ENCODE results near the gene BABAM2. TPM values are rescaled to one million over a fixed set of nuclear protein-coding genes. Genes with fewer than 3 reads are reported as not detected.

Gene BABAM2
- total RNA-seq, 2 experiments from 2014 or later, result 65.4 to 69.5 TPM

DNA sequence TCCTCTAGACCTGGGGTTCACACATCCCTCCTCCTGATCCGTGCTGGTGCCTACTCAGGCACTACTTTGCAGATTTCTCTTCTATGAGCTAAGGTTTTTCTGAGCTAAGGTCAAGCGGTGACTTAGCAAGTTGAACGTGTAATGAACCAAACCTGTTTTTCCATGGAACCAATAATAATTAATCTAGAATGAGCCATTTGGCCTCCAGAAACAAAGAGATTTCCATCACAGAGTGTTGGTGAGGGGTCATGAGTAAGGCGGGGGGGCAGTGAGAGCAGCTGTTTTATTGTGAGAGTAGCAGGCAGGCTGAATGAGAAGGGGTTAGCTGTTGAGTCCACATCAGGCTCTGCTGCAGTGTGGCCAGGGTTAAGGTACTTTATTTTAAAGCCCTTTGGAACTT is 390.1 kb downstream of the BABAM2 start:
- Mint-ChIP-seq H3K27ac (no peak overlapping the region), H3K4me3 (no peak overlapping the region), H3K4me1 (peaks cover 17% of the 10 kb centered on the region), H3K9me3 (ENCODE audit: low read depth) (no peaks in the 10 kb centered on the region), H3K27me3 (no peaks in the 10 kb centered on the region), H3K36me3 (peaks cover 8% of the 10 kb centered on the region)
- ATAC-seq, result no peak
- CTCF ChIA-PET, result interaction anchor here (1.8 to 2.0 kb wide), 2 partner anchors 12 to 21 kb away, joined by 5 to 6 read pairs; no protein-coding TSS in a partner anchor
- no peak for DNase-seq

DNA sequence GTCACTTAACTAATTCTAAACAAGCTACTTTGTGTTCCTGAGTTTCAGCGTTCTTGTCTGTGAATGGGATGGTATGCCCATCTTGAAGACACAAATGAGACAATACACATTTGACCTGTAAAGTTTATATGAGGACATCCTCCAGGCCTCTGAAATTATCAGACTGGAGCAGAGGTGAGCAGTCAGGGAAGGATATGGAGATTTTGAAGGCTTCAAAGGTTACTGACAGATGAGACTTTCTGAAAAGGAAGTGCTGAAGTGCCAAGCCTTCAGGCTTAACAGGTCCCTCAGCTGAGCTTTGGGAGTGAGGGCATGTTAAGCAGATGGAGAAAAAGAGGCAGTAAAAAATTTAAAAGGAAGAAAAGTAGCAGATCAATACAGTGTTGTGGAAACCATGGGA is 391.2 kb downstream of the BABAM2 start:
- CTCF ChIA-PET, result interaction anchor here (1.8 to 2.0 kb wide), 2 partner anchors 11 to 20 kb away, joined by 5 to 6 read pairs; no protein-coding TSS in a partner anchor
- Mint-ChIP-seq H3K36me3 (peaks cover 8% of the 10 kb centered on the region), H3K27me3 (no peaks in the 10 kb centered on the region), H3K4me3 (no peak overlapping the region), H3K4me1 (peaks cover 6% of the 10 kb centered on the region), H3K9me3 (ENCODE audit: low read depth) (no peaks in the 10 kb centered on the region), H3K27ac (no peak overlapping the region)
- no peak for DNase-seq
- no peak for ATAC-seq

DNA sequence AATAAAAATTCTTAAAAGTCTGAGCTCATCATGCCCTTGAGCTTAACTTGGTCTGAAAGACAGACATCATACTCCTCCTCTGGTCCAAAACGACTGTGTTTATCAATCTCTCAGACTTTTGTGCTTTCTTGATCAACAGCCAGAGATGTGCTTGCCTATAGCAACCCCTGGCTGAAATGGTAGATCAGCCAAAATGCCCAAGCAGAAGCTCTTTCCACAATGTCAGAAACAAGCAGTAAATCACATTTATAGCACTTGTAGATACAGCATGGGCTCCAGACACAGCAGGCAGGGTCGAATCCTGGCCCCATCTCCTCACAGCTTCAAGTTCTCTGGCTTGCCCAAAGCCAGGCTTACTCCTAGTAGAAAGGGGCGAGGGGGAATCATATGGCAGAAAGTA is 391.7 kb downstream of the BABAM2 start:
- ATAC-seq, result no peak

DNA sequence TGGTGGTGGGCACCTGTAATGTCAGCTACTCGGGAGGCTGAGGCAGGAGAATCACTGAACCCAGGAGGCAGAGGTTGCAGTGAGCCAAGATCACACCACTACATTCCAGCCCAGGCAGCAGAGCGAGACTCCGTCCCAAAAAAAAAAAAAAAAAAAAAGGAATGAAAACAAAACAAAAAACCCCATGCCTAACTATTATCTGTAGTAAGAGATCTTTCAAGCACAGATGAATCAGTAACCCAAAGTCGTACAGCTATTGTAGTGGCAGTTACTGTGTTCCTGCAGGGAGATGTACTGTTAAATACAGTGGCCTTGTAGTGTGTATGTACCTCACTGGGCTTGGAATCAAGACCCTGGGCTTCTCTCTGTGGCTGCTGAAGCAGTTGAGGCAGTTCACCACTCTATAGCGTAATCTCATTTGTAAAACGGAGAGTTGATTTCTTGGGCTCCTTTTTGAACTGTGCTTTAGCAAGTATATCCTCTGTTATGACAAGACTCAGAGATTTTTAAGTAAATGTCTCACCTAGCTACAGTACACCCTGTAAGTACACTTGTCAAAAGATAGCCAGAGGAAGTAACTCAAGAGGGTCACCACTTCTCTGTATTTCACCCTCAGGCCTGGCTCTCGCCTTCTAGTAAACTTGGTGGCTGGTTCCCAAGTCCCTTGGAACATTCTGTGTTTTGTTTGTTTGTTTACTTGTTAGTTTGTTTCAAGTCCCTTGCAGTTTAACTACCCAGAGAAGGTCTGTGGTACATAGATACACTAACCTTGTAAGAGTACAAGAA is 392.5 kb downstream of the BABAM2 start:
- H3K27me3 Mint-ChIP-seq, result no peaks in the 10 kb centered on the region
- H3K4me1 Mint-ChIP-seq, result no peaks in the 10 kb centered on the region
- ATAC-seq (no peak), DNase-seq (no peak)
- no peak overlapping the region for H3K4me3 Mint-ChIP-seq
- H3K9me3 Mint-ChIP-seq (ENCODE audit: low read depth), result no peaks in the 10 kb centered on the region
- peaks cover 7% of the 10 kb centered on the region for H3K36me3 Mint-ChIP-seq
- no peak overlapping the region for H3K27ac Mint-ChIP-seq
- CTCF ChIA-PET, result interaction anchor here (1.1 to 2.0 kb wide), 2 partner anchors 9 to 26 kb away, joined by 3 to 6 read pairs; no protein-coding TSS in a partner anchor

More for the DNA sequence above, 391.7 kb downstream of the BABAM2 start:
- H3K4me3 Mint-ChIP-seq, result no peak overlapping the region
- no peak overlapping the region for H3K27ac Mint-ChIP-seq
- DNase-seq, result no peak
- no peaks in the 10 kb centered on the region for H3K27me3 Mint-ChIP-seq
- peaks cover 8% of the 10 kb centered on the region for H3K36me3 Mint-ChIP-seq
- H3K4me1 Mint-ChIP-seq, result peaks cover 3% of the 10 kb centered on the region
- H3K9me3 Mint-ChIP-seq (ENCODE audit: low read depth), result no peaks in the 10 kb centered on the region
- CTCF ChIA-PET, result interaction anchor here (1.1 to 2.0 kb wide), 3 partner anchors 10 to 26 kb away, joined by 3 to 6 read pairs (median 5); no protein-coding TSS in a partner anchor

DNA sequence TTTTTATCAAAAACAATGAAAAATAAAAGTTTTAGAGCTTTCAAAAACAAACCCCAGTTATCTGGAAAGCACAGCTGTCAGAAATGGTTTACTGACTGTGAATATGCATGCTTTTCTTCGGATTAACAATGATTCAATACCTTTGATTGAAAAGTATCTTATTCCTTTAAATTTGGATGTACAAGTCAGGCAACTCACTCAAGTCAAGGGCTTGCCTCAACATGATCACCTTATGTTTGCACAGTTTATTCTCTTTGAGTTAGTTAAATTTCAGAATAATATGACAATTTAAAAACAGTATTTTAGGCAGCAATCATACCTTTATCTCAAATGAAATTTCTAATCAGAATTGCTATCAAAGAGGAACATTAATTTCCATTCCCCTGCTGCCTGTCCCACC is 393.3 kb downstream of the BABAM2 start:
- CTCF ChIA-PET, result no interaction called here
- no peak overlapping the region for H3K27ac Mint-ChIP-seq
- no peaks in the 10 kb centered on the region for H3K27me3 Mint-ChIP-seq
- ATAC-seq, result no peak
- no peaks in the 10 kb centered on the region for H3K4me1 Mint-ChIP-seq
- DNase-seq, result no peak
- no peak overlapping the region for H3K4me3 Mint-ChIP-seq
- H3K36me3 Mint-ChIP-seq, result peaks cover 10% of the 10 kb centered on the region
- no peaks in the 10 kb centered on the region for H3K9me3 Mint-ChIP-seq (ENCODE audit: low read depth)

DNA sequence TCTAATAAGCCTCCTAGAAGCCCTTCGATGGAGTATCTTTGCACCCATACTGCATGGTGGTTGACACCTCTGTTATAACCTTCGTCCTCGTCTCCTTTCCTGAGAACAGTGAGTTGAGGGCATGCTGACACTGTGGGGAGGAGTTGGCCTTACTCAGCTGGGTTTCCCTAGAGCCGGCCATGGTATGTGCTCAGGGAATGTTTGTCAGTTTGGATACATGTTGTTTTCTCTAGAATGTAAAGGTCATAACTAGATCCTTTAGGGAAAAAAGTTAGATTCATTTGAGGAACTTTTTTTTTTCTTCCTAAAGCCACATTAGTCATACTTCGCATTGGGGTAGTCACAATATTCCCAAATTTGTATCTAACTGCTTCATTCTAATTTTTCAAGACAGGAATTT is 396.1 kb downstream of the BABAM2 start:
- no peak overlapping the region for H3K27ac Mint-ChIP-seq
- DNase-seq (no peak), ATAC-seq (no peak)
- no peaks in the 10 kb centered on the region for H3K4me1 Mint-ChIP-seq
- CTCF ChIA-PET, result no interaction called here
- no peak overlapping the region for H3K4me3 Mint-ChIP-seq
- no peaks in the 10 kb centered on the region for H3K27me3 Mint-ChIP-seq
- H3K9me3 Mint-ChIP-seq (ENCODE audit: low read depth), result no peaks in the 10 kb centered on the region
- H3K36me3 Mint-ChIP-seq, result peaks cover 12% of the 10 kb centered on the region

DNA sequence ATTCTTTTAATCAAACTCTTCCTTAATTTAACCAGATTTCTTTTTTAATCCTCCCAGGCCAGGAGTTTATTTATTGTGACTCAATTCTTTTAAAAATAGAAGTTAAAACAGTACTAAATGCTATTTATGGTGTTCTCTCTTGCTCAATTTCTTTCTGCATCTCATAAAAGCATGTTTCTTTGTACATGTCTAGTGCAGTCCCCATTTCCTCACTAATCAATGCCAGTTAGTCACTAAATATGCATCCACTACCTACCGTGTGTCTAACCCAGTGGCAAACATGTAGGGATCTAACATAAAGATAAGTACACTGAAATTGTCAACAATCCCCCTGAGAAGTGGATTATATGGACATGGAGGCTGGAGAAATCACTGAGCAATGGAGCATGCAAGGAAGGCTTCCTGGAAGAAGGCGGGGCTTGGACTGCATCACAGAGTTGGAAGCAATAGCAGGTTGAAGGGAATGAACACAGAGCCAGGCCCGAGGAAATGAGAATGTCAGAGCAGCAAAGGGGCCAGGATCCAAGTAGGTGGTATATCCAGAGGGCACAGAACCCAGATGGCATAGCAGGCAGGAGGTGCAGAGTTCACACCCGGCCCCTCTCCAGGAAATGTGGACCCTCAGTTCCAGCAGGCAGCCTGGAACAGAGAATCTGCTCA is 396.9 kb downstream of the BABAM2 start:
- Mint-ChIP-seq H3K4me3 (no peak overlapping the region), H3K27ac (no peak overlapping the region), H3K36me3 (peaks cover 12% of the 10 kb centered on the region), H3K4me1 (no peaks in the 10 kb centered on the region), H3K9me3 (ENCODE audit: low read depth) (no peaks in the 10 kb centered on the region), H3K27me3 (no peaks in the 10 kb centered on the region)
- ATAC-seq (no peak), DNase-seq (no peak)
- CTCF ChIA-PET, result no interaction called here

DNA sequence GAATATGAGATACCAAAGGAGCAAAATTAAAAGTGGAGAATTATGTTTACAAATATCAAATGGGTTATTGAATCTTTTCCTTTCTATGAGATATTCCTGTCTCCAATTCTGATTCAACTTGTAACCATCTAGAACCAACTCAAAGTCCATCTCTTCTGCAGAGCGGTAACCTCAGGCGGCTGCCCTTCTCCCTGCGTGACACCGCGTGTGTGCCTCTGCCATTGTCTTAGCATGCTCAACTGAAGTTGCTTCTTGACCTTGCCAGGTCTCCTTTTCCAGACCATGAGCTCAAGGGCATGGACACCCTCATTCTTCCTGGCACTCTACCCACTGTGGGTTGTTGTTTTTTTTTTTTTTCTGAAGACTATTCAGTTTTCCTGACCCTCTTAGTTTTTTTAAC is 398.1 kb downstream of the BABAM2 start:
- Mint-ChIP-seq H3K4me1 (peaks cover 5% of the 10 kb centered on the region), H3K36me3 (peaks cover 16% of the 10 kb centered on the region), H3K4me3 (no peak overlapping the region), H3K27me3 (no peaks in the 10 kb centered on the region), H3K27ac (no peak overlapping the region), H3K9me3 (ENCODE audit: low read depth) (no peaks in the 10 kb centered on the region)
- no peak for ATAC-seq
- DNase-seq, result no peak
- CTCF ChIA-PET, result interaction anchor here (0.7 kb wide), 1 partner anchor 47 kb away, joined by 3 read pairs; no protein-coding TSS in a partner anchor

DNA sequence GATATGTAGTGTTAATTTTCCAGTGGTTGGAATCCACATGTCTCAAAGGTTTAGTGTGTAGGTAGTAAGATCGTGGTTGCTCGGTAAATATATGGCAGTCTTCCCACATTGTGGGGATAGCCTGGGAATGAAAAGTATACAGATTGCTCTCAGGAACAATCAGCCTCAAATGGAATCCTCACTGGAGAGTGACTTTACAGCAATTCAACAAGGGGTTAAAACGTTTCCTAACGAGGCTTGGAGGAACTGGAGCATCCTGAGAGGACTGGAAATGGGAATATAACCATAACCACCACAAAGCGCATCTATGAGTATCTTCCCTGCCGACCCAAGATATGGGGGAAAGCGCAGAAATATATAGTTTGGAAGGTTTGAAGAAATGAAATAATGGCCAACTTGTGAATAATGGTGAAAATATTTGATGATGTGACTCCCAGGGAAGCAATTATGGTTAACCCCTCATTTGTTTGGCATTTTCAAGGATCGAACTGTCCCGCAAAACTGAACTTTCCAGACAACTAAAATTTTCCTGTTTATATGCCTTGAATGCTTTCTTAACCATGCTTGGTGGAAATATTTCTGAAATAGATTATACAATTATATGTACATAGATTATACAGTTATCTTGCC is 401.4 kb downstream of the BABAM2 start:
- peaks cover 7% of the 10 kb centered on the region for H3K4me1 Mint-ChIP-seq
- H3K27me3 Mint-ChIP-seq, result no peaks in the 10 kb centered on the region
- CTCF ChIA-PET, result interaction anchor here (1.0 to 2.0 kb wide), 2 partner anchors 10 to 48 kb away, joined by 3 to 6 read pairs; no protein-coding TSS in a partner anchor
- DNase-seq (no peak), ATAC-seq (no peak)
- H3K27ac Mint-ChIP-seq, result no peak overlapping the region
- no peak overlapping the region for H3K4me3 Mint-ChIP-seq
- no peaks in the 10 kb centered on the region for H3K9me3 Mint-ChIP-seq (ENCODE audit: low read depth)
- H3K36me3 Mint-ChIP-seq, result peaks cover 16% of the 10 kb centered on the region

DNA sequence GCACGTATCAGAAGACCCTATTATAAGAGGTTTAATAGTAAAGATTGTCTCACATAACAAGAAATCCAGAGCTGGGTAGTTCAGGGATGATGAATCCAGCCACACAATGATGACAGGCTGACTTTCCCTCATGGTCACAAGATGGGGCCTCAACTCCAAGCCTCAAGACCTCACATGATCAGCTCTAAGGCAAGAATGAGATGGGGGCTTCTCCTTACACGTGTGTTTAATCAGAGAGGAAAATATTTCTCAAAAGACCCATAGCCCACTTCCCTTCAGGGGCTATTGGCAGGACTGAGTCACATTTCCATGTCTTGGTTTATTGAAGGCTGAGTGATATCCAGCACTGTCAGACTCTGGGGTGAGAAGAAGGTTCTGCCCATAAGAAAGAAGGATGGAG is 402.0 kb downstream of the BABAM2 start:
- CTCF ChIA-PET, result interaction anchor here (1.0 to 2.0 kb wide), 2 partner anchors 11 to 47 kb away, joined by 3 to 6 read pairs; no protein-coding TSS in a partner anchor
- H3K9me3 Mint-ChIP-seq (ENCODE audit: low read depth), result no peaks in the 10 kb centered on the region
- no peak overlapping the region for H3K27ac Mint-ChIP-seq
- no peak for ATAC-seq
- H3K4me1 Mint-ChIP-seq, result peaks cover 7% of the 10 kb centered on the region
- H3K4me3 Mint-ChIP-seq, result no peak overlapping the region
- no peak for DNase-seq
- no peaks in the 10 kb centered on the region for H3K27me3 Mint-ChIP-seq
- H3K36me3 Mint-ChIP-seq, result peaks cover 13% of the 10 kb centered on the region

DNA sequence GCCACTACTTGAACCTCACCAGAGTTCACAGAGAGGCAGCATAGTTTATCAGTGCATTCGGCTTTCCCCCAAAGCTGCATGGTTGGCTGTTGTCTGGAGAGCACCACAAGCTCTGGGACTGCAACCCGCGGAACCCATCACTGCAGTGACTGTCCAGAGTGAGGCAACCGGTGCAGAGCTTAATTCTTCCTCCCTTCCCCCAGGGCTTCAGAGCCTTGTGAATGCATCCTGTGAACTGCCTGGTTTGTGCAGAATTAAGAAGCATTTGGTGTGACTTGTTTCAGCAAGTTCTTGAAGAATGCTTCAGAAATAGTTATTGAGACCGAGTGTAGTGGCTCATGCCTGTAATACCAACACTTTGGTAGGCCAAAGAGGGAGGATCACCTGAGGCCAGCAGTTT is 402.9 kb downstream of the BABAM2 start:
- Mint-ChIP-seq H3K9me3 (ENCODE audit: low read depth) (no peaks in the 10 kb centered on the region), H3K27me3 (no peaks in the 10 kb centered on the region), H3K4me1 (peaks cover 7% of the 10 kb centered on the region), H3K4me3 (no peak overlapping the region), H3K36me3 (peaks cover 12% of the 10 kb centered on the region), H3K27ac (no peak overlapping the region)
- CTCF ChIA-PET, result interaction anchor here (2.0 kb wide), 1 partner anchor 12 kb away, joined by 6 read pairs; no protein-coding TSS in a partner anchor
- DNase-seq, result no peak
- no peak for ATAC-seq

DNA sequence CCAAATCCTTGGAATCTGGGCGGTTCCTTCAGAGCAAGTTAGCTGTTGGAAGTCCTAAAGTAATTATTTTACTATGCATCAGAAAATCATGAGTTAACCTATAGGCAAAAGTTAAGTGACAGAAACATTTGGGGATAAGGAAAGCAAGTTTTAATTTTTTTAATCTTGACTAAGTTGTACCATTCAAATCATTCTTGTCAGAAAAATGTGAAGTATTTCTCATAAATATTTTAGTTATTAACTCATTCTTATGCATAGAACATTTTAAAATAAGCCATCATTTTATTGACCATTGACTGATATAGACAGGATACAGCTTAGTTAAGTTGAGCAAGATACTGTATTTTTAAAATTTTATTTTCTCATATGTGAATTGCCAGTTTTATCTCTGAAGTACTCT is 403.9 kb downstream of the BABAM2 start:
- H3K9me3 Mint-ChIP-seq (ENCODE audit: low read depth), result no peaks in the 10 kb centered on the region
- ATAC-seq (no peak), DNase-seq (no peak)
- H3K27ac Mint-ChIP-seq, result no peak overlapping the region
- no peak overlapping the region for H3K4me3 Mint-ChIP-seq
- H3K27me3 Mint-ChIP-seq, result no peaks in the 10 kb centered on the region
- peaks cover 13% of the 10 kb centered on the region for H3K36me3 Mint-ChIP-seq
- CTCF ChIA-PET, result no interaction called here
- peaks cover 7% of the 10 kb centered on the region for H3K4me1 Mint-ChIP-seq

DNA sequence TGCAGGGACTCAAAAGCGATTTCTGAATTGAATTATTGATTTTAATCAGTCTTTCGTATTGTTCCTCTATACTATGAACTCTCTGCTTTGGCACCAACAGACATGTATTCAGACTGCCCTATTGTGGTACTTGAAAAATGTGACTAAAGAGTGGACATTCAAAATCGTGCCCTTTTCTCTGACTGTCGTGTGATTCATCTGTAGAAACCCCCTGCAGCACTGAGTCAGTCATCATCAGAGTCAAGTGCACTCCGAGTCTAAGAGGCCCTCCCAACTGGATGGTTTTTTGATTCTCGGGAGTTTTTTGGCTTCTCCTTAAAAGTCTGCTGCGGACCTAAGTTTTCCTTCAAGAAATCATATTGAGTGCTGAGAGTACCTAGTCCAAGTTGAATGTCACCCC is 405.7 kb downstream of the BABAM2 start:
- Mint-ChIP-seq H3K4me3 (no peak overlapping the region), H3K27ac (no peak overlapping the region), H3K27me3 (no peaks in the 10 kb centered on the region), H3K9me3 (ENCODE audit: low read depth) (no peaks in the 10 kb centered on the region), H3K36me3 (peaks cover 16% of the 10 kb centered on the region), H3K4me1 (peaks cover 7% of the 10 kb centered on the region)
- ATAC-seq (no peak), DNase-seq (no peak)
- CTCF ChIA-PET, result no interaction called here

Measured in activated CD8-positive, alpha-beta memory T cell treated with anti-CD3 and anti-CD28 coated beads, Interleukin-2, amount 10 ng/mL, durations not matched to agents 7 days and 5 days (primary cell).